Endothelial cell of umbilical vein (primary cell): ENCODE measurements around the gene SPATA3. TPM values are rescaled to one million over a fixed set of nuclear protein-coding genes. Genes with fewer than 3 reads are reported as not detected.

Source experiments
- BruUV-seq: library from RNA; stranded (reverse); fragments of 400-500 nt; replicated peaks from 2 replicates; lab custom pipeline; 2021; lab: Mats Ljungman, UMichigan
- CTCF ChIA-PET: fragments of 300-600, 350-600 bp; sonication (Branson Sonifier 250); formaldehyde crosslinking; loops from one replicate; lab custom pipeline; 2021; ENCODE audit warnings: antibody characterized with exemption, inconsistent platforms; lab: Charles Lee
- POLR2A ChIA-PET: fragments of 300-600, 350-600 bp; sonication (Branson Sonifier 250); formaldehyde crosslinking; loops from one replicate; lab custom pipeline; 2021; ENCODE audit warnings: antibody characterized with exemption, inconsistent platforms; lab: Charles Lee
- DNase-seq: peaks from one replicate; pipeline ENCODE4 v3.0.0-alpha.2; 2011; ENCODE audit warnings: low read depth, low spot score
- FAIRE-seq: peaks from 2 replicates; lab custom pipeline; 2011; peaks lifted over from hg19 to GRCh38; lab: Jason Lieb, UNC
- H2AFZ ChIP-seq: 2 replicates; pipeline ENCODE4 v1.6.0; 2012; ENCODE audit warnings: low read depth, low read length, control low read depth, inconsistent platforms
- H3K27ac ChIP-seq: 2 replicates; pipeline ENCODE4 v1.5.1; 2011; ENCODE audit warnings: low read depth, mild to moderate bottlenecking, control low read depth, low read length, moderate library complexity; ENCODE audit not compliant: insufficient read depth
- H3K27me3 ChIP-seq, 2 experiments: 2 replicates each; pipeline versions ENCODE4 v1.6.0 to v1.6.1; 2011; ENCODE audit warnings: low read length in 2 of 2, mixed read lengths in 1 of 2; ENCODE audit not compliant: control insufficient read depth in 2 of 2, insufficient read depth in 2 of 2
- H3K36me3 ChIP-seq, 2 experiments: 2 replicates in 1 of 2; 3 replicates in 1 of 2; pipeline ENCODE4 v1.5.1; 2011; ENCODE audit warnings: low read length in 2 of 2, mild to moderate bottlenecking in 1 of 2, moderate library complexity in 1 of 2; ENCODE audit not compliant: control insufficient read depth in 2 of 2, insufficient read depth in 2 of 2; ENCODE audit errors: extremely low read depth in 1 of 2
- H3K4me1 ChIP-seq: 3 replicates; pipeline ENCODE4 v1.5.1; 2011; ENCODE audit warnings: mild to moderate bottlenecking, low read length; ENCODE audit not compliant: control insufficient read depth, insufficient read depth; ENCODE audit errors: extremely low read depth
- H3K4me2 ChIP-seq: 2 replicates; pipeline ENCODE4 v1.6.1; 2011; ENCODE audit warnings: low read length, control low read depth, mixed read lengths; ENCODE audit not compliant: insufficient read depth
- H3K4me3 ChIP-seq, 3 experiments: fragments of 200-600 bp in 1 of 3; sonication (generic), shearing (Covaris generic) in 1 of 3; replicated peaks in 1 of 3; 2 replicates each; pipeline ENCODE4 v1.5.1; 2011 to 2016; ENCODE audit warnings: control low read depth in 3 of 3, low read length in 3 of 3, mild to moderate bottlenecking in 2 of 3, inconsistent platforms in 1 of 3, low read depth in 1 of 3, moderate library complexity in 1 of 3; ENCODE audit not compliant: insufficient read depth in 1 of 3
- H3K79me2 ChIP-seq: 2 replicates; pipeline ENCODE4 v1.6.0; 2012; ENCODE audit warnings: low read length, inconsistent platforms; ENCODE audit not compliant: control insufficient read depth, insufficient read depth
- H3K9ac ChIP-seq: replicated peaks from 2 replicates; pipeline ENCODE3; 2011; ENCODE audit warnings: low read length, control low read depth; ENCODE audit not compliant: insufficient read depth; ENCODE audit errors: extremely low read depth
- H3K9me1 ChIP-seq: replicated peaks from 3 replicates; pipeline ENCODE4 v1.6.0; 2011; ENCODE audit warnings: mild to moderate bottlenecking, low read length; ENCODE audit not compliant: control insufficient read depth, insufficient read depth; ENCODE audit errors: extremely low read depth
- H3K9me3 ChIP-seq: replicated peaks from 2 replicates; pipeline ENCODE4 v1.5.1; 2012; ENCODE audit warnings: low read length, inconsistent platforms; ENCODE audit not compliant: control insufficient read depth, insufficient read depth
- H4K20me1 ChIP-seq: replicated peaks from 2 replicates; pipeline ENCODE3; 2011; ENCODE audit warnings: mild to moderate bottlenecking, low read length; ENCODE audit not compliant: control insufficient read depth, insufficient read depth; ENCODE audit errors: extremely low read depth
- CTCF ChIP-seq, 2 donors: IDR thresholded peaks; 1 replicate in 1 of 2; 2 replicates in 1 of 2; pipeline ENCODE4 v1.5.1; 2011; ENCODE audit warnings: low read length in 2 of 2, mild to moderate bottlenecking in 2 of 2, moderate library complexity in 2 of 2, control low read depth in 1 of 2, inconsistent platforms in 1 of 2, low read depth in 1 of 2; ENCODE audit not compliant: insufficient read depth in 1 of 2; ENCODE audit errors: extremely low read depth in 1 of 2
- EZH2 ChIP-seq: IDR thresholded peaks from 2 replicates; pipeline ENCODE4 v1.6.1; 2012; ENCODE audit warnings: borderline replicate concordance, low read depth, mild to moderate bottlenecking, moderate library complexity, low read length, inconsistent platforms; ENCODE audit not compliant: severe bottlenecking
- FOS ChIP-seq: IDR thresholded peaks from 2 replicates; pipeline ENCODE4 v1.6.1; 2011; ENCODE audit warnings: mild to moderate bottlenecking, low read length, moderate library complexity, borderline replicate concordance; ENCODE audit not compliant: insufficient read depth
- GATA2 ChIP-seq: IDR thresholded peaks from 2 replicates; pipeline ENCODE4 v1.7.0; 2011; ENCODE audit warnings: low read depth, mild to moderate bottlenecking, moderate library complexity, mixed read lengths, low read length; ENCODE audit not compliant: insufficient read length, insufficient read depth
- JUN ChIP-seq: IDR thresholded peaks from 2 replicates; pipeline ENCODE4 v1.6.1; 2011; ENCODE audit warnings: borderline replicate concordance, low read depth; ENCODE audit not compliant: insufficient read length, insufficient read depth
- MAX ChIP-seq: IDR thresholded peaks from 2 replicates; pipeline ENCODE4 v1.6.1; 2011; ENCODE audit not compliant: insufficient read depth, insufficient read length
- MYC ChIP-seq: IDR thresholded peaks from one replicate; pipeline ENCODE4 v1.6.1; 2011; ENCODE audit warnings: mild to moderate bottlenecking, low read depth, low read length
- POLR2A ChIP-seq: IDR thresholded peaks from 2 replicates; pipeline ENCODE4 v1.6.1; 2012; ENCODE audit warnings: low read depth, mild to moderate bottlenecking, control low read depth, low read length
- POLR2AphosphoS5 ChIP-seq: IDR thresholded peaks from 2 replicates; pipeline ENCODE4 v1.6.1; 2012; ENCODE audit warnings: low read depth, mild to moderate bottlenecking, control low read depth, low read length, moderate library complexity; ENCODE audit not compliant: insufficient read depth
- dilution Hi-C: fragments of 300-500 bp; cut with MboI; formaldehyde crosslinking; loops from one replicate; pipeline ENCODE4 v1.15.0; 2019; ENCODE audit warnings: low sequenced_read_pairs; ENCODE audit not compliant: extremely low pct_ligation_motif_present
- intact Hi-C: fragments of 100-400 bp; cut with micrococcal nuclease; formaldehyde crosslinking; loops from one replicate; pipeline ENCODE4 v1.10.0; 2022
- polyA plus RNA-seq, 4 experiments: library from polyadenylated mRNA; depleted of rRNA in 3 of 4; stranded (reverse) in 3 of 4; unstranded in 1 of 4; fragments of >200 nt; gene quantifications; 2 replicates each; pipeline versions ENCODE4 v1.2.1 to v1.2.3, GENCODE V29; 2011 to 2012; ENCODE audit warnings: missing spikeins in 1 of 4
- total RNA-seq: library from RNA; stranded (reverse); gene quantifications from 2 replicates; pipeline ENCODE4 v1.2.3, GENCODE V29; 2021

SPATA3 gene
- total and polyA plus RNA-seq, 2 donors (not counting 3 experiments of a cell fraction or from before 2014, with no cell fraction given): not detected

- intact Hi-C loops (no loop called here), dilution Hi-C loops (no loop called here)
- Histone ChIP-seq H4K20me1 (no peaks in the 10 kb centered on the region), H3K4me2 (no peak overlapping the region), H3K9me1 (no peaks in the 10 kb centered on the region), H3K79me2 (no peaks in the 10 kb centered on the region), H3K4me1 (peaks cover 4% of the 10 kb centered on the region), H3K27ac (no peak overlapping the region), H3K9me3 (no peaks in the 10 kb centered on the region), H3K9ac (no peak overlapping the region), H3K27me3 (no peaks in the 10 kb centered on the region), H3K4me3 (no peak overlapping the region), H2AFZ (no peak overlapping the region), H3K36me3 (no peaks in the 10 kb centered on the region)
- DNase-seq (no peak), FAIRE-seq (no peak)
- no peak for TF ChIP-seq GATA2
- TF ChIP-seq JUN: no peak
- no peak for TF ChIP-seq EZH2
- no peak for TF ChIP-seq MAX
- no peak for TF ChIP-seq POLR2A
- TF ChIP-seq POLR2AphosphoS5: no peak
- no peak for TF ChIP-seq FOS
- no peak for TF ChIP-seq CTCF (IDR thresholded peaks at IDR 0.05; ENCODE audit: extremely low read depth in 1 of 2, insufficient read depth in 1 of 2, low read depth in 1 of 2, low read length in 2 of 2)
- TF ChIP-seq MYC: no peak
- no TSS peak for BruUV-seq
- CTCF ChIA-PET: interaction anchor here (9.4 kb wide), 1 partner anchor 157 kb away, joined by 287 read pairs; no protein-coding TSS in a partner anchor
- POLR2A ChIA-PET: no interaction called here
These were observed 13.8 kb upstream of the SPATA3 start for GRCh38 chr2:230982126-230982525.
